Measurements from ENCODE around the gene SEPTIN7.

Gene SEPTIN7

GRCh38 chr7:35784332-35784731 is 16.5 kb upstream of the SEPTIN7 start:
- DNase-seq (ENCODE audit: low read depth): no peak
- H3K4me3 ChIP-seq (ENCODE audit: low read depth, low read length): no peak overlapping the region

GRCh38 chr7:35785250-35785649 is 15.6 kb upstream of the SEPTIN7 start:
- DNase-seq (ENCODE audit: low read depth): no peak
- no peak overlapping the region for H3K4me3 ChIP-seq (ENCODE audit: low read depth, low read length)

- no peak overlapping the region for H3K4me3 ChIP-seq (ENCODE audit: low read depth, low read length)
- DNase-seq (ENCODE audit: low read depth): no peak
Observed at GRCh38 chr7:35787925-35788324, 12.9 kb upstream of the SEPTIN7 start.

- no peak overlapping the region for H3K4me3 ChIP-seq (ENCODE audit: low read depth, low read length)
- DNase-seq (ENCODE audit: low read depth): no peak
Observed at GRCh38 chr7:35792472-35792871, 8.4 kb upstream of the SEPTIN7 start.

- no peak overlapping the region for H3K4me3 ChIP-seq (ENCODE audit: low read depth, low read length)
- peak; percentile 19 for DNase-seq (ENCODE audit: low read depth)
Observed at GRCh38 chr7:35792873-35793489, 7.9 kb upstream of the SEPTIN7 start.

GRCh38 chr7:35797311-35797710 is 3.5 kb upstream of the SEPTIN7 start:
- no peak overlapping the region for H3K4me3 ChIP-seq (ENCODE audit: low read depth, low read length)
- DNase-seq (ENCODE audit: low read depth): no peak

- DNase-seq (ENCODE audit: low read depth): peak; percentile 55
- peak overlapping the region; percentile 95 for H3K4me3 ChIP-seq (ENCODE audit: low read depth, low read length)
Observed at GRCh38 chr7:35799846-35800717, 775 bp upstream of the SEPTIN7 start.

GRCh38 chr7:35801392-35802101 is 690 bp downstream of the SEPTIN7 start:
- H3K4me3 ChIP-seq (ENCODE audit: low read depth, low read length): peak overlapping the region; percentile 95
- peak; percentile 12 for DNase-seq (ENCODE audit: low read depth)

GRCh38 chr7:35802102-35802466 is 1.2 kb downstream of the SEPTIN7 start:
- H3K4me3 ChIP-seq (ENCODE audit: low read depth, low read length): peak overlapping the region; percentile 95
- DNase-seq (ENCODE audit: low read depth): no peak

- no peak for DNase-seq (ENCODE audit: low read depth)
- peak overlapping the region; percentile 95 for H3K4me3 ChIP-seq (ENCODE audit: low read depth, low read length)
Observed at GRCh38 chr7:35802649-35803048, 1.8 kb downstream of the SEPTIN7 start.

GRCh38 chr7:35804231-35804970 is 3.5 kb downstream of the SEPTIN7 start:
- no peak for DNase-seq (ENCODE audit: low read depth)
- no peak overlapping the region for H3K4me3 ChIP-seq (ENCODE audit: low read depth, low read length)

- H3K4me3 ChIP-seq (ENCODE audit: low read depth, low read length): no peak overlapping the region
- no peak for DNase-seq (ENCODE audit: low read depth)
Observed at GRCh38 chr7:35805876-35806275, 5.0 kb downstream of the SEPTIN7 start.

- no peak for DNase-seq (ENCODE audit: low read depth)
- no peak overlapping the region for H3K4me3 ChIP-seq (ENCODE audit: low read depth, low read length)
Observed at GRCh38 chr7:35816514-35816913, 15.7 kb downstream of the SEPTIN7 start.

GRCh38 chr7:35817181-35817580 is 16.3 kb downstream of the SEPTIN7 start:
- no peak for DNase-seq (ENCODE audit: low read depth)
- no peak overlapping the region for H3K4me3 ChIP-seq (ENCODE audit: low read depth, low read length)

- DNase-seq (ENCODE audit: low read depth): no peak
- H3K4me3 ChIP-seq (ENCODE audit: low read depth, low read length): no peak overlapping the region
Observed at GRCh38 chr7:35817930-35818329, 17.1 kb downstream of the SEPTIN7 start.

GRCh38 chr7:35818513-35818912 is 17.7 kb downstream of the SEPTIN7 start:
- no peak overlapping the region for H3K4me3 ChIP-seq (ENCODE audit: low read depth, low read length)
- no peak for DNase-seq (ENCODE audit: low read depth)

- DNase-seq (ENCODE audit: low read depth): no peak
- no peak overlapping the region for H3K4me3 ChIP-seq (ENCODE audit: low read depth, low read length)
Observed at GRCh38 chr7:35819310-35819709, 18.5 kb downstream of the SEPTIN7 start.

- no peak overlapping the region for H3K4me3 ChIP-seq (ENCODE audit: low read depth, low read length)
- DNase-seq (ENCODE audit: low read depth): no peak
Observed at GRCh38 chr7:35819954-35820703, 19.3 kb downstream of the SEPTIN7 start.

GRCh38 chr7:35820858-35821257 is 20.0 kb downstream of the SEPTIN7 start:
- DNase-seq (ENCODE audit: low read depth): no peak

More at GRCh38 chr7:35820858-35821257, 20.0 kb downstream of the SEPTIN7 start:
- H3K4me3 ChIP-seq (ENCODE audit: low read depth, low read length): no peak overlapping the region

Measured in skeletal muscle cell (primary cell).